Stimulated activated CD8-positive, alpha-beta memory T cell treated with anti-CD3 and anti-CD28 coated beads, Interleukin-15, amount 100 ng/mL, for 48 hours (primary cell): ENCODE data around the gene LETM1.

Experiments
- DNase-seq, 2 donors: peaks; one replicate each; pipeline ENCODE4 v3.0.0-alpha.2; 2020; ENCODE audit warnings: low read depth in 2 of 2

The LETM1 gene

DNA sequence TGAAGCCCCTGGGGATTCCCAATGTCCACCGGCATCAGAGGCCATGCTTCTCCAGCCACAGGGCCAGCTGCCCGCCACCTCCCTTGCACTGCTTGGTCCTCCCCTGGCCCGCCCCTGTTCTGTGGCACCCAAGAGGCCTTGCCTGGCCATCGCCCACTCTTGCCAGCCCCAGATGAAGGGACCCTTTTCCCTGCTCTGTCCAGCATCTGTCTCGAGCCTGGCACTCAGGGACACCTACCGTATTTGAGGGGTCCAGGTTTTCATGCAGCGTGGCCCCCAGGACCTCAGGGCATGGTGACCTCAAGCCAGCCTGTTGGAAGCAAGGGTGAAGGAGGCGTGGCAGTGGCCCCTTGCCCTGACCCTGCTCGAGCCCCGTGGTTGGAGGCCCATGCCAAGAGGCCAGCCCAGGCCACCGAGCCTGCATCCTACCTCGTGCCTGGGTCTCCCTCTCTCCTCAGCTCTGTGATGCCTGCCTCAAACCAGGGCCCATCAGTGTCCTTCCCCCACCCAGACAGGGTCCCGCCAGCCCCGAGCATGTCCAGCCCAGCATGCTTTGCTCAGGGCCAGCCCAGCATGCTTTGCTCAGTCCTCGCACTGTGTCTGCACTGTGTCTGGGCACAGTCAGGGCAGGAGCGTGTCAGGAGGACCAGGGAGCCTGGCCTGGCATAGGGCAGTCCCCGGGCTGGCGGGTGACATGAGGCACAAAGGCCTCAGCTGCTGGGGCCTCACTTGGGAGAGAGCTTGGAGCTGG, 77.1 kb downstream of the LETM1 start:
- DNase-seq = no peak

DNA sequence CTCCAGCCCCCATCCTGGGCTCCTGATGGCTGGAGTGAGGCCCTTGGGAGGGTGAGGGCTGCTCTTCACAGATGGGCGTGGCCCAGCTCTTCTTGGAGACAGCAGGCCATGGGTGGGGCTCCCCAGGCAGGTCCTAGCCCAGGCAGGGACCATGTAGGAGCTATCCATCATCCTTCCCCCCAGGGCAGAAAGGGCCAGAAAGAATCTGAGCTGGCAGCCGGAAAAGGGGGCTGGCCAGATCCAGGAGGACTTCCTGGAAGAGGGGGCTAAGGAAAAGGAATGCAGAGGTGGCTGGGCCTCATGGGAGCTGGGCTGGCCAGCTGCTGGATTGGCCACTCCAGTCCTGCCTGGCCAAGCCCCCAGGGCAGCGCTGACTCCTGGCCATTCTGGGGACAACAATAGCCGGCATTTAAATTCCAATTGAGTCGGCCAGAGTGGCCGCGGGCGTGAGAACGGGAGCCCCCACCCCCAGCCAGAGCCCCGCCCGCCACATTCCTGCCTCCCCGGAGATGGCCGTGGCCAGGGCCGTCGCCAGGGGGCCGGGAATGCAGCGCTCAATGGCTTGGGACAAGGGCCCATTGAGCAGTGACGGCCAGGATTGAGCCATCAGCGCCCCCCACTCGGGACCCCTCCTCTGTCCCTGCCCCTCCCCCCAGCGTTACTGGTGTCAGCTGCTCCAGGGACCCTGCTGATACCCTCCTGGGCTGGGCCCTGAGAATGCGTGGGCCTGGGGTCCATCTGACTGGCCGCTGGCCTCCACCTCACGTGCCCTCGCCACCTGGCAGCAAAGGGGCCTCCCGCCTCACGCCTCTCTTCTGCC, 77.9 kb downstream of the LETM1 start:
- DNase-seq = no peak

GRCh38 chr4:1776521-1777161, 79.3 kb downstream of the LETM1 start:
- DNase-seq = no peak

GRCh38 chr4:1775731-1776500, 80.0 kb downstream of the LETM1 start:
- DNase-seq = no peak

- DNase-seq = no peak
Measured at GRCh38 chr4:1773754-1774153, 82.2 kb downstream of the LETM1 start.

DNA sequence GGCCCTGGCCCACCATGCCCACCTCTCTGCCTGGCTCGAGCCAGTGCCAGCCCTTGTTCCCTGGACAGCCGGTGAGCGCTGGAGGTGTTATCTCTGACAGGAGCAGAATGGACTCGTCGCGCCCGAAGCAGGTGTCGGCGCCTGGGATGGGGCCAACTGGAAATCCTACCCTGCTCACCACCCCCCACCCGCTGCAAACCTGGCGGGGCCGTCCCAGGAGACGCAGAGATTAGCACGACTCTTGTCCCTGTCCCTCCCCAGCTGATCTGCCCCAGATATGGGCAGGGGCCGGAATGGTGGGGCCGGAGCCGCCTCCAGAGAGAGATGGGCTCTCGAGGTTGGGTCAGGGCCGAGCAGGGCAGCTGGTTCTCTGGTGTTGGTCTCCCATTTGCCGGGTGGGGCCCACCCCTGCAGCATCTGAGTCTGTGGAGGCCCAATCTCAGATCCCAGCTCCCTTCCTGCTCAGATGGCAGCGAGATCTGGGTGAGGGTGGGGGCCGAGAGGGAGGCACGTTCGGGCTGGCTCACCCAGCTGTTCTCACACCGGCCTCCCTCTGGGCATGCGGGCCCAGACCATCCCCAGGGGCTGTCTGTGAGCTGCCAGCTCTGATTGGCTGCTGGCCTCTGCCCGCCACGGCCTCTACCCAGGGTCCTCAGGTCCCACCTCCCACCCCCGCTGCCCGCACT, 83.0 kb downstream of the LETM1 start:
- DNase-seq = no peak

DNA sequence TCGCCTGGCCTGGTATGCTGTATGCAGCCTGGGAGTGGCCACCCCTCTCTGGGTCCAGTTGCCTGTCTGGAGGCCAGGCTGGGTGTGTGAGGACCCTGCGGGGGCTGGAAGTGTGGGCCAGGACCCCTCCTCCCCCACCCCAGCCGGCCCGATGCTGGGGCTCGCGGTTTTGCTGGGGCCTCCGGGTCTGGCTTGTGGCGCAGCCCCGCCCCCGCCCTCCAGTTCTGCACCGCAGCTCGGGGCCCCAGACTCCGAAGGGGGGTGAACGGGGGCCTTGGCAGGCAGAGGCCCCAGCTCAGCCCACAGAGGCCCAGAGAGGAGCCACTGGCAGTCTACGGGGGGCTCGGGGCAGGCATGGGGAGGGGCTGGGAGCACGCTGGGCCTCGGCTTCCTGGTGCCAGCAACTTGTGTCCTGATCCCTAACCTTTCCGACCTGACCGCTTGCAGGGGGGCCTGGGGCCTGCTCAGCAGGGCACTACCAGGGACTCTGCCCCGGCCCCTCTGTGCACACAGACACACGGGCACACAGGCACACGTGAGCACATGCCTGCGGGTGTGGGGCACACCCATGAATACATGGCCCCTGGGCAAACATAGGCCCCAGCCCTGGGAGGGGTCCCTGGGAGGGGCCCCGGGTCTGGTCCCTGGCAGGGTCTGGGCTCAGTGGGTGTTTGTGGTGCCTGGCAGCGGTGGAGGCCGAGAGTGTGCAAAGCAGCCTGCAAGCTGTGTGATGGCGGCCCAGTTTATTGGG, 84.2 kb downstream of the LETM1 start:
- DNase-seq = no peak

DNA sequence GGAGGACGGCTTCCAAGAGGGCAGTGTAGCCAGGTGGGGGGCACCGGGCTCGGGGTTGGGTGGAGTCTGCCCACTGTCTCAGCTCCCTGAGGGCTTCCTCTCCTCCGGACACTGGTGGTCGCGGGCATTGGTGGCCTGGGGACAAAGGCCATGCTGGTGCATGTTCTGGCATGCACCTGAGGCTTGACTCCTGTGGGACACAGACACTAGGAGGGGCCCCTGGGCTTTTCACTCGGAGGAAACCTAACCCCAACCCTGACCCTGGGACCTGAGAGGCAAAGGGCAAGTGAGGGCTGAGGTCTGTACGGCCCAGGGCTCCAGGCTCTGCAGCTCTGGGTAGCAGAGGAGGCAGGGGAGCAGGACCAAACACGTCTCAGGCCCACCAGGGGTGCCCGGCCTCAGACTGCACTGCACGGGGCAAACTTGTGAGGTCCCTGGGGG, 85.1 kb downstream of the LETM1 start:
- no peak for DNase-seq

GRCh38 chr4:1770245-1770644, 85.7 kb downstream of the LETM1 start:
- DNase-seq = no peak

GRCh38 chr4:1769692-1770091, 86.3 kb downstream of the LETM1 start:
- DNase-seq = no peak

DNA sequence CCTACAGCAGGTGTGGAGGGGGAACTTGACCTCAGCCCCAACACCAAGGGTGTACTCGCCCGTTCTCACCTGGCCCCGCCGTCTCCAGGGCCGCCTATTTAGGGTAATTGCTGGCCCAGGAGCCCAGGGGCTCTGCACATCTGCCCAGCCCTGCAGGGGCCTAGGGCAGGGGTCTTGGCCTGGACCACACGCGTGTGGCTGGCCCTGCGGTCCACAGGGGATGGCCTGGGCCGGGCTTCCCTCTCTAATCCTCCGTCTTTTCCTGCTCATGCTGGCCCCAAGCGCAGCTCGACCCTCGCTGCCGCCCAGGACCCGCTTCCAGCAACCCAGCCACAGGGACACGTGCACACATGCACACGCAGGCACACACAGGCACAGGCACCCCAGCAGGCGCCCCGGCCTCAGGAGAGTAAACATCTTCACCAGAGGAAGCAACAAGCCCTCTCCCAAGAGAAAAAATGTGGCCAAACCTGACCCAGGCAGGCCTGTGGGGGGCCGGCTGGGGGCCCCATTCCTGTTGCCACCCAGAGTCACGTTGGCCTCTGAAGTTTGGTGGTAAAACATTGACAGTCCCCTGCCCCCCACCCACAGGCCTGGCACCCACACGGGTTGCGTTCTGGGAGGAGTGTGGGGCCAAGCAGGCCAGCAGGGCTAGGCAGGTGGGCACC, 87.5 kb downstream of the LETM1 start:
- no peak for DNase-seq

GRCh38 chr4:1767770-1768366, 88.1 kb downstream of the LETM1 start:
- no peak for DNase-seq

GRCh38 chr4:1767061-1767769, 88.7 kb downstream of the LETM1 start:
- no peak for DNase-seq

- no peak for DNase-seq
Measured at GRCh38 chr4:1766106-1767060, 89.6 kb downstream of the LETM1 start.

GRCh38 chr4:1765409-1766072, 90.4 kb downstream of the LETM1 start:
- no peak for DNase-seq

DNA sequence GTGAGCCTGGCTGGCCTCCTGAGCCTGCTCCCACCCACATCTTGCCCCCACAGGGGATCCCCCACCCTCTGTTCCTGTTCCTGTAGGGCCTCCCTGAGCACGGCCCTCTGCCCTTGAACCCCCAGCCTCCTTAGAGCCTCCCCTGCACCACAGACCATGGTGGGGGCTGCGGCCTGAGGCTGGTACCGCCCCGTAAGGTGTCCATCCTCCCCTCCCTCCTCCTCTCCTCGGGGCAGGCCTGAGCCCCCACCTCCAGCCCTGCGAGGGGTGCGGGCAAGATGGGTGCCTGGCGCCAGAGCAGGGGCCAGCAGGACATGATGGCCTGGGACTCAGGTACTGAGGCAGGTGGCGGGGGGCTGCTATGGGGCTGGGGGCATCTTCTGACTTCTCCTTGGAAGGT, 91.3 kb downstream of the LETM1 start:
- no peak for DNase-seq

DNA sequence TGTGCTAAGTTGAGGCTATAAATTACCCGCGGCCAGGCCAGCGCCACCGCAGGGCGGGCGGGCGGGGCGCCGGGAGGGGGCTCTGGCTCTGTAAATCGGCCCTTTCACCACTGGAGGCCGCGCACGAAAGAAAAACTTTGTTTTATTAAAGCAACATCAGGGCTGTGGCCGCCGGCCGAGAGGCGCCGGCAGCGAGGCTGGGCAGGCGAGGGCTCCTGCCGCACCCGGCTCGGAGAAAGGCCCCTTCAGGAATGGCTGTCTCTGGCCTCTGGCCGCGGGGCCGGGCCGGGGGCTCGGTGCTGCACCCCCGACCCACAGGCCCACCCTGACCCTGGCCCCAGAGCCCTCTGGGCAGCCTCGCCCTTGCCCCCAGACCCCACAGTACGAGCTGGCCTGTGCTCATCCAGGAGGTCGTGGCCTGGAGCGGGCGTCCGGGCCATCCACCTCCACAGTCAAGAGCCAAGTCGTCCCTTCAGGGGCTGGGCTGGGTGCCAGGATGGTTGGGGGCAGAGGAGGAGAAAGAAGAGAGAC, 92.3 kb downstream of the LETM1 start:
- no peak for DNase-seq
